ENCODE data around the gene MAP2K1.

The MAP2K1 gene

DNA sequence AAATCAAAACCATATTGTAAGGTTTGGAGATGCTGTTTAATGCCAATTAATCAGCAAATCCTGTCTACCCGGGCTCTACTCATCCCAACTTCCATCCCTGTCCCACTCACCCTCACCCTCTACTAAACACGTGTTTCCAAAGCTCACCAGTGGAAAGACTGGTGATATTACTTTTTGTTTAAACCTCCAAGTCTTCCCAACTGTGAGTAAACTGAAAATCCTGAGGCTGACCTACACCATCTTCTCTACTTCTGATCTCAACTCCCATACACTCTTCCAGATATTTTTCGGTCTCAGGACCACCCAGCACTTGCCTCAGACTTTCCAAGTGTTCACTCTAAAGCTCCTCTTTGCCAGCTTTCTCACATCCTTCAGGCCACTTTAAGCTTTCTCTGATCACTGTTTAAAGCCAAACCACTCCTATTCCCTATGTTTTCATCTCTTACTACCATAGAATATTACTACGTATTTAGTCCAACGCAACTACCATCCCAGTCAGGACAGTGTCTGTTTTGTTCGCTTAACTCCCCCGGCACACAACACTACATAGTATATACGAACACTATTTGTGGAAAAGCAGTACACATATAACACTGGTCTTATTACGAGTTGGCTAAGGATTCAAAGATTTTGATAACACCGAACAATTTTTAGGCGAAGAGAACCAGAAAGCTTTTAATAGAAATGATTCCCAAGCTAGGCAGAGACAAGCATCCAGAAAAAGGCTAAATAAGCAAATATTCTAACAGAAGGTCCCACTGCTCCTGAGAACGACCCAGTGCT, 117.3 kb downstream of the MAP2K1 start:
- no peak for DNase-seq

DNA sequence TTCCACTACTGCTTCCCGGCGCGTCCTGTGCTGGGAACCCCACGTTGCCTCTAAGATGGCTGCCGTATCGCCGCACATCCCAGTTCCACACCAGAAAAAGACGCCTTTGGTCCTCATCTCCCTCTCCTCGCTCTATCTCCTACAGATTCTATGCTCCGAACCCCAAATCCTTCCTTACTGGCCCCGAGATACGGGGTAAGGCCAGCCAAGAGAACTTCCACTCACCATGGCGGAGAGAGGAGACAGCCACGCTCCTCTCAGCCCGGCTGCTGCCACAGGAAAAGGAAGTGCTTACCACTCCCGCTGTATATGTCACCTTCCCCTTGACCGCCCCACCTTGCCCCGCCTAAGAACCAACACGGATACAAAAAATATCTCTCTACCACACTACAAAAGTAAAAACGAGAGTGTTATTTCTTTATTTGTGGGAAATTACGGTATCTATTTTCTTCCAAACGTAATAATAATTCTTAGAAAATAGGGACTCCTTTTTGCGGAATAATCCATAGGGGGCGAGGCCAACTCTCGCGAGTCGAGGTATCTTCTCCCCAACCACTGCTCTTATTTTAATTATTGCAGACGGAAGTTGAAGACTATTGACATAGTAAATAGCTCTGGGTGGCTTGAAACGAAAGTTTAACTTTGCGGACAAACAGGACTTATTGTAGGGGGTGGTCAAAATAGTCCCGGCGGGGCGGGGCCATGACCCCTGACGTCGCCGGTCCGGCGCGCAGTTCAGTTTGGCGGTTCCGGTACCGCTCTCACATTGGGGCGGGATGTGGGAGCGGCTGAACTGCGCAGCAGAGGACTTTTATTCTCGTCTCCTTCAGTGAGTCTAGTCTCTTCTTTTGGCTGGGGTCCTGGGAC, 118.1 kb downstream of the MAP2K1 start, which contains the start of the genes RPL4 and ZWILCH:
Gene RPL4 (minus strand): TSS at position 293 of the 867 bp plus-strand sequence. CDS start 65 bp downstream, at position 228.
Gene ZWILCH (plus strand): TSS at position 764 of the 867 bp plus-strand sequence. CDS start 13 bp downstream, at position 777.
- peak; percentile 97 for DNase-seq

DNA sequence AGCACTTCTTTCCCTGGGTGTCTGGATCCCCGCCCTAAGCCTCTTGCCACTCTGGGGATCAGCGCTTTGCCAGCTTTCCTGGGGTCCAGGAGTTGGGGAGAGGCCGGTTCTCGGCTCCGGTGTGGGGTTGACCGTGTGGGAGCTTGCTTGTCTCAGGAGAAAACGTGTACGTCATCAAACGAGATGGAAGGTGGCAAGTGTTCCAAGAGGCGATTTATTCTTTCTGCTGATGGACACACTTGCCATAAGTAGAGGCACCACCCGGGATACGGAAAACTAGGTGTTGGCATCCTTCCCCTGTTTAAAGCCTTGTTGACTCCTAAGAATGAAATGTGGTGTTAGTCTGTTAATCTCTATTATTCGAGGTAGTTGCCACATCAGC, 118.7 kb downstream of the MAP2K1 start:
- no peak for DNase-seq

DNA sequence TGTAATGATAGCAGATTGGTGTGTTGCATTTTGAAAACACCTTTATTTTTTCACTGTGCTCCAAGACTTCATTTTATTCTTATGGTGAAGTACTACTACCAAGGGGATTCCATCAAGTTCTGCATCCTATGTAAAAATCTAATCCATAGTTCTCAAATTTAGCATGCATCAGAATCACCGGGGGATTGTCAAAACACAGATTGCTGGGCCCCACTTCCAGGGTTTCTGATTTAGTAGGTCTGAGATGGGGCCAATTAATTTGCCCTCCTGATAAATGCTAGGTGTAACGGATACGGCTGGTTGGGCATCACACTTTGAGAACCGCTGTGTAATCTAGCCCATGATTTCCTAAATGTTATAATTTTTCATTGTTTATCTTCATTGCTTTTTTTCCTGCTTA, 119.1 kb downstream of the MAP2K1 start:
- DNase-seq: no peak

DNA sequence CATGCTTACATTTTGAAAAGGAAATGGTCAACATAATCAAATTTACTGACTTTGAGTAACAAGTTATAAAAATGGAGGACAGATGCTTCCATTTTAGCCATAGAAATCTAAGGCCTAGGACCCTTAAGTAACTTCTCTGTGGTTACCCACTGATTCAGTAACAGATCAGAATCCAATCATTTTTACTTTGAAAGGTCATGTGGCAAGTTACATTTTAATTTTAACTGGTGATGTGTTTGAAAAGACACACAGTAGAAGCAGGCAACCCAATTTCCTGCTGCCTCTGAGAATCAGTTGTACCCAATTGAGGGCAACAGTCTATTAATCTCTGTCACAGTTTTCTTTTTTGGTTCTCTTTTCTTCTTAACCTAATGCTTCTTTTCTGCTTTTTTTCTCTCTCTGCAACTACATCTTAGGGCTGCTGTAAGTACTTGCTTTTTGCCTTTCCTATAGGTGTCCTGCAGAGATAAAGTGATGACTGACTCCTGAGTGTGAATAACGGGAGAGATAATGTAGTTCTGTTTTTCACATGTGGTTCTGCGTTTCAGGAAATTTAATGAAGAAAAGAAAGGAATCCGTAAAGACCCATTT, 121.7 kb downstream of the MAP2K1 start:
- DNase-seq: no peak

DNA sequence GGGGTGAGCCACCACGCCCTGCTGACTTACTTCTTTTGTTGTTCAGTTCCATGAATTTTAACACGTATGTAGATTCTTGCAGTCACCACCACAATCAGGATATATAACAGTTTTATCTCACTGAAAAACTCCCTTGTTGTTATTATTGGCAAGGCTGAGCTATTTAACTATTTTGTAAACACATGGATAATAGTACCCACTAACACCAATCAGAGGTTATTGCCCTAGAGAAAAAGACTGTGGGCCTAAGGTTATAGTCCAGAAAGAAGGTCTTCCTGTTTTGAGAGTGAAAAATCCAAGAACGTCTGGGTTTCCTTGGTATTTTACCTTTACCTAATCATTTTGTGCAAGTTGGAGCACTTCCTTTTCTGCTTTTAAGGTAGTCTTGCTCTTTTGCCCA, 127.9 kb downstream of the MAP2K1 start:
- no peak for DNase-seq

DNA sequence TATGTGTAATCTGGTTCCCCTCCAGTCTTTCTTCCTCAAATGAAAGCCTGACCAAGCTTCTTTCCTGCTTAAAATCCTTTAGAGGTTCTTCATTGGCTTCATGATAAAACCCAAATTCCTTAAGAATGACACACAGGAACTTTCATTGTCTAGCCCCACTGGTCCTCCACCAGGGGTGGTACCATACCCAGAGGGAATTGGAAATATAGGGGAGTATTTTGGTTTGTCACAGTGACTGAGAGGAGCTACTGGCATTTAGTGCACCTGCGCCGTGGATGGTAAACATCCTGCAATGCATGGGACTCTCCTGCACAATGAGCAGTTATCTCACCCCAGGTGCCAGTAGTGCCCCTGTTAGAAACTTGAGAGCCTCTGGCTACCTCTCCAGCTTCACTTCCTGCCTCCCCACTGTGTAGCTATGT, 129.2 kb downstream of the MAP2K1 start:
- no peak for DNase-seq

DNA sequence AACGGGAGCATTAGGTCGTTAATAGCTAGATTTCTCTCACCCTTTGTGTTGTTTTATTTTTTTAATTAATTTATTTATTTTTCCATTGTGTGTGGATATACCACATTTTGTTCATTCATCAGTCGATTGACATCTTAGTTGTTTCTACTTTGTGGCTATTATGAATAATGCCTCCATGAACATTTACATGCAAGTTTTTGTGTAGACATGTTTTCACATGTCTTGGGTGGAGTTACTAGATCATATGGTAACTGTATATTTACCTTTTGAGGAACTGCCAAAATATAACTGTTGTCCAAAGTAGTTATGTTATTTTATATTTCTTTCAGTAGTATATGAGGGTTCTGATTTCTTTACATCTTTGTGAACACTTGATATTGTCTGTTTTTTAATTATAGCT, 137.2 kb downstream of the MAP2K1 start:
- DNase-seq: no peak

DNA sequence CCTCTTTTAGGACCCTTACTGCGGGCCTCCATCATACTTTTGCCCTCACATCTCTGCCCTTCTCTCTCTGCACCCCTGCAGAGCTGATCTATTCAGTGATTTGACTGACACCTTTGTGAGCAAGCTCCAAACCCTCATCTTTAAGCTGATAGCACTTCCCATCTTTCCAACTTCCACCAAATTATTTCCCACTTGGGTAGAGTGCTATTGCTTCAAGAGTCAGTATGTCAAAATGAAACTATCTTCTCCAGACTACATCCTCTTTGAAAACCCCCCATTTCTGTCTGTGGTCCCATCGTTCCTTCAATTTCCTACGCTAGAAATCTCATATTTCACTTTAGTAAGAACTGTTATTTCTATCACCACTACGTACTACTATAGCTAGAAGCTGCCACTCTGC, 138.1 kb downstream of the MAP2K1 start:
- no peak for DNase-seq

DNA sequence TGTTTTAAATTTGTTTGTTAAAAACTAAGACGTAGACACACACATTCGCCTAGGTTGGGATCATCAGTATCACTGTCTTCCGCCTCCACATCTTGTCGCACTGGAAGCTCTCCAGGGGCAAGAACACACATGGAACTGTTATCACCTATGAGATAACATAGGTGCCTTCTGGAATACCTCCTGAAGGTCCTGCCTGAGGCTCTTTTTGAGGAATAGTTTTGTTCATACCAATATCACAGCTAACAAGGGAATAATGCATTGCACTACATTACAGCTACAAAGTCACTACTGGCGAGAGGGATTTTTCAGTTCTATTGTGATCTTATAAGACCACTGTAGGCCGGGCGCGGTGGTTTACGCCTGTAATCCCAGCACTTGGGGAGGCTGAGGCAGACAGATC, 148.3 kb downstream of the MAP2K1 start:
- DNase-seq: no peak
